Endothelial cell of umbilical vein (primary cell): ENCODE measurements around the gene NCOR1. TPM values are rescaled to one million over a fixed set of nuclear protein-coding genes. Genes with fewer than 3 reads are reported as not detected.

Experiments
- BruUV-seq: library from RNA; stranded (reverse); fragments of 400-500 nt; replicated peaks from 2 replicates; lab custom pipeline; 2021; lab: Mats Ljungman, UMichigan
- CTCF ChIA-PET: fragments of 300-600, 350-600 bp; sonication (Branson Sonifier 250); formaldehyde crosslinking; loops from one replicate; lab custom pipeline; 2021; ENCODE audit warnings: antibody characterized with exemption, inconsistent platforms; lab: Charles Lee
- POLR2A ChIA-PET: fragments of 300-600, 350-600 bp; sonication (Branson Sonifier 250); formaldehyde crosslinking; loops from one replicate; lab custom pipeline; 2021; ENCODE audit warnings: antibody characterized with exemption, inconsistent platforms; lab: Charles Lee
- DNase-seq: peaks from one replicate; pipeline ENCODE4 v3.0.0-alpha.2; 2011; ENCODE audit warnings: low read depth, low spot score
- FAIRE-seq: peaks from 2 replicates; lab custom pipeline; 2011; peaks lifted over from hg19 to GRCh38; lab: Jason Lieb, UNC
- H2AFZ ChIP-seq: 2 replicates; pipeline ENCODE4 v1.6.0; 2012; ENCODE audit warnings: low read depth, low read length, control low read depth, inconsistent platforms
- H3K27ac ChIP-seq: 2 replicates; pipeline ENCODE4 v1.5.1; 2011; ENCODE audit warnings: low read depth, mild to moderate bottlenecking, control low read depth, low read length, moderate library complexity; ENCODE audit not compliant: insufficient read depth
- H3K27me3 ChIP-seq, 2 experiments: 2 replicates each; pipeline versions ENCODE4 v1.6.0 to v1.6.1; 2011; ENCODE audit warnings: low read length in 2 of 2, mixed read lengths in 1 of 2; ENCODE audit not compliant: control insufficient read depth in 2 of 2, insufficient read depth in 2 of 2
- H3K36me3 ChIP-seq, 2 experiments: 2 replicates in 1 of 2; 3 replicates in 1 of 2; pipeline ENCODE4 v1.5.1; 2011; ENCODE audit warnings: low read length in 2 of 2, mild to moderate bottlenecking in 1 of 2, moderate library complexity in 1 of 2; ENCODE audit not compliant: control insufficient read depth in 2 of 2, insufficient read depth in 2 of 2; ENCODE audit errors: extremely low read depth in 1 of 2
- H3K4me1 ChIP-seq: 3 replicates; pipeline ENCODE4 v1.5.1; 2011; ENCODE audit warnings: mild to moderate bottlenecking, low read length; ENCODE audit not compliant: control insufficient read depth, insufficient read depth; ENCODE audit errors: extremely low read depth
- H3K4me2 ChIP-seq: 2 replicates; pipeline ENCODE4 v1.6.1; 2011; ENCODE audit warnings: low read length, control low read depth, mixed read lengths; ENCODE audit not compliant: insufficient read depth
- H3K4me3 ChIP-seq, 3 experiments: fragments of 200-600 bp in 1 of 3; sonication (generic), shearing (Covaris generic) in 1 of 3; replicated peaks in 1 of 3; 2 replicates each; pipeline ENCODE4 v1.5.1; 2011 to 2016; ENCODE audit warnings: control low read depth in 3 of 3, low read length in 3 of 3, mild to moderate bottlenecking in 2 of 3, inconsistent platforms in 1 of 3, low read depth in 1 of 3, moderate library complexity in 1 of 3; ENCODE audit not compliant: insufficient read depth in 1 of 3
- H3K79me2 ChIP-seq: 2 replicates; pipeline ENCODE4 v1.6.0; 2012; ENCODE audit warnings: low read length, inconsistent platforms; ENCODE audit not compliant: control insufficient read depth, insufficient read depth
- H3K9ac ChIP-seq: replicated peaks from 2 replicates; pipeline ENCODE3; 2011; ENCODE audit warnings: low read length, control low read depth; ENCODE audit not compliant: insufficient read depth; ENCODE audit errors: extremely low read depth
- H3K9me1 ChIP-seq: replicated peaks from 3 replicates; pipeline ENCODE4 v1.6.0; 2011; ENCODE audit warnings: mild to moderate bottlenecking, low read length; ENCODE audit not compliant: control insufficient read depth, insufficient read depth; ENCODE audit errors: extremely low read depth
- H3K9me3 ChIP-seq: replicated peaks from 2 replicates; pipeline ENCODE4 v1.5.1; 2012; ENCODE audit warnings: low read length, inconsistent platforms; ENCODE audit not compliant: control insufficient read depth, insufficient read depth
- H4K20me1 ChIP-seq: replicated peaks from 2 replicates; pipeline ENCODE3; 2011; ENCODE audit warnings: mild to moderate bottlenecking, low read length; ENCODE audit not compliant: control insufficient read depth, insufficient read depth; ENCODE audit errors: extremely low read depth
- EZH2 ChIP-seq: IDR thresholded peaks from 2 replicates; pipeline ENCODE4 v1.6.1; 2012; ENCODE audit warnings: borderline replicate concordance, low read depth, mild to moderate bottlenecking, moderate library complexity, low read length, inconsistent platforms; ENCODE audit not compliant: severe bottlenecking
- GATA2 ChIP-seq: IDR thresholded peaks from 2 replicates; pipeline ENCODE4 v1.7.0; 2011; ENCODE audit warnings: low read depth, mild to moderate bottlenecking, moderate library complexity, mixed read lengths, low read length; ENCODE audit not compliant: insufficient read length, insufficient read depth
- JUN ChIP-seq: IDR thresholded peaks from 2 replicates; pipeline ENCODE4 v1.6.1; 2011; ENCODE audit warnings: borderline replicate concordance, low read depth; ENCODE audit not compliant: insufficient read length, insufficient read depth
- MYC ChIP-seq: IDR thresholded peaks from one replicate; pipeline ENCODE4 v1.6.1; 2011; ENCODE audit warnings: mild to moderate bottlenecking, low read depth, low read length
- POLR2AphosphoS5 ChIP-seq: IDR thresholded peaks from 2 replicates; pipeline ENCODE4 v1.6.1; 2012; ENCODE audit warnings: low read depth, mild to moderate bottlenecking, control low read depth, low read length, moderate library complexity; ENCODE audit not compliant: insufficient read depth
- dilution Hi-C: fragments of 300-500 bp; cut with MboI; formaldehyde crosslinking; loops from one replicate; pipeline ENCODE4 v1.15.0; 2019; ENCODE audit warnings: low sequenced_read_pairs; ENCODE audit not compliant: extremely low pct_ligation_motif_present
- intact Hi-C: fragments of 100-400 bp; cut with micrococcal nuclease; formaldehyde crosslinking; loops from one replicate; pipeline ENCODE4 v1.10.0; 2022
- polyA plus RNA-seq, 4 experiments: library from polyadenylated mRNA; depleted of rRNA in 3 of 4; stranded (reverse) in 3 of 4; unstranded in 1 of 4; fragments of >200 nt; gene quantifications; 2 replicates each; pipeline versions ENCODE4 v1.2.1 to v1.2.3, GENCODE V29; 2011 to 2012; ENCODE audit warnings: missing spikeins in 1 of 4
- total RNA-seq: library from RNA; stranded (reverse); gene quantifications from 2 replicates; pipeline ENCODE4 v1.2.3, GENCODE V29; 2021
- TF ChIP-seq, protein P1 (sequence below), 2 donors: IDR thresholded peaks; 1 replicate in 1 of 2; 2 replicates in 1 of 2; pipeline ENCODE4 v1.5.1; 2011; ENCODE audit warnings: low read length in 2 of 2, mild to moderate bottlenecking in 2 of 2, moderate library complexity in 2 of 2, control low read depth in 1 of 2, inconsistent platforms in 1 of 2, low read depth in 1 of 2; ENCODE audit not compliant: insufficient read depth in 1 of 2; ENCODE audit errors: extremely low read depth in 1 of 2
- TF ChIP-seq, protein P2 (sequence below): IDR thresholded peaks from 2 replicates; pipeline ENCODE4 v1.6.1; 2011; ENCODE audit not compliant: insufficient read depth, insufficient read length

NCOR1 gene
- total and polyA plus RNA-seq, 2 donors (not counting 3 experiments of a cell fraction or from before 2014, with no cell fraction given) = 90.0 to 134 TPM

DNA sequence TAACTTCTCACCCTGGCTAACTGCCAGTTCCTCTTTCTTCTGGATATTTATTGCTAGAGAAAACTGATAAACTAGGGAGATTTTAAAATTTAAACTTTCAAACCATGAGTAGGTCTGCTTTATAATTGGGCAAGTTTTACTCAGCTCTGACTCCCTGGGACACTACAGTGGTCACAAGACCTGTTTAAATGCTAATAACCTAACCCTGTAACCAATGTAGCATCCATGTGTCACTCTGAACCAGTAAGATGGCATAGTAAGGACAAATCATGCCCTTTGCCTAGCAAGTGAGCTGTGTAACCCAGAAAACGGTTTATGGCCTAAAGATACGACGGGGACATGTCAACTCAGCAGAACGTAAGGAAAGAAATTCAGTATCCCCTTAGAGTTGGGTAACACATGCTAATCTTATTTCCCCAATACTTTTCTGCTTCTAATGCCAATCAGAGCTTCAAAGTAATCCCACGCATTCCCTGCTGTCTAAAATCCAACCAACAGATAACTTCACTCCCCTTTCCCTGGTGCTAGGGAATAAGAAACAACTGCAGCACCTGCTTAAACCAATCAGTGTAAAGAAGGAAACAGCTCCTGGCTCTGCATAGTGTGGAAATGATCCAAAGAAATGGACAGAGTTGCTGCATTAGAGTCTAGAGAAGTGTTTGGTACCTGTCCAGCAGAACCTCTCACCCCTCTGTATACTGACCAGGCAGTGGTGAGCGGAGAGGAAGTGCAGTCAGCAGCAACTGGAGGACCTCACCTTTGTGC lies 85.7 kb downstream of the NCOR1 start:
- intact Hi-C loops = no loop called here
- DNase-seq (no peak), FAIRE-seq (no peak)
- BruUV-seq = no TSS peak
- Histone ChIP-seq H2AFZ (no peak overlapping the region), H3K4me3 (no peak overlapping the region), H3K9ac (no peak overlapping the region), H3K9me3 (no peaks in the 10 kb centered on the region), H3K4me1 (no peaks in the 10 kb centered on the region), H3K36me3 (peaks cover 4 to 6% of the 10 kb centered on the region in 2 experiments), H3K79me2 (no peaks in the 10 kb centered on the region), H3K27me3 (no peaks in the 10 kb centered on the region), H4K20me1 (no peaks in the 10 kb centered on the region), H3K27ac (no peak overlapping the region), H3K9me1 (no peaks in the 10 kb centered on the region), H3K4me2 (no peak overlapping the region)
- dilution Hi-C loops = no loop called here
- POLR2A ChIA-PET = no interaction called here
- CTCF ChIA-PET = no interaction called here
- TF ChIP-seq, protein P1, sequence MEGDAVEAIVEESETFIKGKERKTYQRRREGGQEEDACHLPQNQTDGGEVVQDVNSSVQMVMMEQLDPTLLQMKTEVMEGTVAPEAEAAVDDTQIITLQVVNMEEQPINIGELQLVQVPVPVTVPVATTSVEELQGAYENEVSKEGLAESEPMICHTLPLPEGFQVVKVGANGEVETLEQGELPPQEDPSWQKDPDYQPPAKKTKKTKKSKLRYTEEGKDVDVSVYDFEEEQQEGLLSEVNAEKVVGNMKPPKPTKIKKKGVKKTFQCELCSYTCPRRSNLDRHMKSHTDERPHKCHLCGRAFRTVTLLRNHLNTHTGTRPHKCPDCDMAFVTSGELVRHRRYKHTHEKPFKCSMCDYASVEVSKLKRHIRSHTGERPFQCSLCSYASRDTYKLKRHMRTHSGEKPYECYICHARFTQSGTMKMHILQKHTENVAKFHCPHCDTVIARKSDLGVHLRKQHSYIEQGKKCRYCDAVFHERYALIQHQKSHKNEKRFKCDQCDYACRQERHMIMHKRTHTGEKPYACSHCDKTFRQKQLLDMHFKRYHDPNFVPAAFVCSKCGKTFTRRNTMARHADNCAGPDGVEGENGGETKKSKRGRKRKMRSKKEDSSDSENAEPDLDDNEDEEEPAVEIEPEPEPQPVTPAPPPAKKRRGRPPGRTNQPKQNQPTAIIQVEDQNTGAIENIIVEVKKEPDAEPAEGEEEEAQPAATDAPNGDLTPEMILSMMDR (IDR thresholded peaks at IDR 0.05; ENCODE audit: extremely low read depth in 1 of 2, insufficient read depth in 1 of 2, low read depth in 1 of 2, low read length in 2 of 2) = no peak
- TF ChIP-seq EZH2 = no peak

DNA sequence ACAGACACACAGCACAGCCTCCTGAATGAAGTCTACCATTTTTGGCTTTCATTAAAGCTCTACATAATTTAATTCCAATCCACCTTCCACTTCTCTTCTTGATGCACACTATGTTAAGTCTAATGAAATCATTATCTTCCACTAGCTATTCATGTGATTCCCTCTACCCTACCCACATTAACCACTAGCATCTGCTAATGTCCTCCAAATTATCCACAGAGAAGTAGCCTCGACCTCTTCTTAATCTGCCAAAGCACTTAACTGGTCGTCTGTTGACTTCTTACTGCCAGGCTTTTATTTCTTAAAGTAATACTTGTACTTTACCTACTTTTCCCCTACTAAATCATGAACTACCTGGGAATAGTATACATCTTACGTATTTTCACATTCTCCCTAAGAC lies 91.8 kb downstream of the NCOR1 start:
- FAIRE-seq (no peak), DNase-seq (no peak)
- Histone ChIP-seq H3K79me2 (no peaks in the 10 kb centered on the region), H3K36me3 (peaks cover 3 to 7% of the 10 kb centered on the region in 2 experiments), H3K4me3 (no peak overlapping the region), H3K9me1 (no peaks in the 10 kb centered on the region), H4K20me1 (no peaks in the 10 kb centered on the region), H3K4me1 (no peaks in the 10 kb centered on the region), H3K9me3 (no peaks in the 10 kb centered on the region), H3K27ac (no peak overlapping the region), H3K9ac (no peak overlapping the region), H3K27me3 (no peaks in the 10 kb centered on the region), H2AFZ (no peak overlapping the region), H3K4me2 (no peak overlapping the region)
- intact Hi-C loops (no loop called here), dilution Hi-C loops (no loop called here)
- TF ChIP-seq, protein P2, sequence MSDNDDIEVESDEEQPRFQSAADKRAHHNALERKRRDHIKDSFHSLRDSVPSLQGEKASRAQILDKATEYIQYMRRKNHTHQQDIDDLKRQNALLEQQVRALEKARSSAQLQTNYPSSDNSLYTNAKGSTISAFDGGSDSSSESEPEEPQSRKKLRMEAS = no peak
- TF ChIP-seq POLR2AphosphoS5 (no peak), JUN (no peak), MYC (no peak), GATA2 (no peak)
- ChIA-PET POLR2A (no interaction called here), CTCF (no interaction called here)
- BruUV-seq = no TSS peak
